ENCODE results near the gene FOXD4L3. TPM values are rescaled to one million over a fixed set of nuclear protein-coding genes. Genes with fewer than 3 reads are reported as not detected.
"Not testable (repeated sequence)": the region's sequence is repeated elsewhere in the genome, so short reads cannot be mapped to it uniquely, and the experiment has no call there.

FOXD4L3 gene
- total RNA-seq, 6 experiments from 2014 or later, result 0.11 to 0.12 TPM; not detected in 4

DNA sequence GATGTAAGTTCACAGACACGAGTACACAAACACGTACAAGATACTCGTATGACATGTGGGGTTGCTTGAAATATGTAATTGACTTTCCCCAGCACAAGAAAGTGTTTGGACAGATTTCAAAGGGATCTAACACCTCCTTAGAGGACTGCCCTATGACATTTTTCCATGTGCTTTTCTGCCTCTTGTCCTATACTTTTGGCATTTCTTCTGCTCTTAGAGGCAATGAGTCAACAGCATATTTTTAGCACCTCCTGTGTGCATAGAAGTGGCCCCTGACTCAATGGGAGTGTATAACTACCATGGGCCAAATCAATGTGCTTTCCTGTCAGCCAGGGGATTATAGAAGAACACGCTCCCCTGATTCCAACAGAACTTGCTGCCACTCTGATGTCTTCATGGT lies 49.0 kb downstream of the FOXD4L3 start:
- H3K27ac ChIP-seq; H3K27me3 ChIP-seq; H3K4me3 ChIP-seq; H3K36me3 ChIP-seq; DNase-seq; H3K4me1 ChIP-seq; intact Hi-C loops (cut with DNase I); ATAC-seq; H3K9me3 ChIP-seq: not testable (repeated sequence)
- WGBS (ENCODE audit: insufficient coverage, low coverage, low lambda C conversion rate, missing lambda C conversion rate), result 57% methylated on average over 4 of the region's 4 CpGs

Other genes starting within 250 kb of the FOXD4L3 start
- gene ZNG1C, start 60.9 kb upstream of the FOXD4L3 start, total RNA-seq, result 10 to 100 TPM; 14.2 to 19.8 (median 17.9) TPM
- gene PGM5, start 53.7 kb downstream of the FOXD4L3 start, total RNA-seq, result 1 to 10 TPM; 1.4 to 3.5 (median 2.9) TPM
- gene TMEM252, start 238.0 kb downstream of the FOXD4L3 start, total RNA-seq, result under 1 TPM in 3 of 6 experiments, not detected in 3; 0.22 to 0.50 (median 0.25) TPM